Measurements from ENCODE around the gene MPP4.

Gene MPP4

GRCh38 chr2:201698588-201699226 lies at the start of gene MPP4:
Gene MPP4 (minus strand): TSS chr2:201698644. CDS start chr2:201693954, 4,690 bp downstream.
- DNase-seq (ENCODE audit: low read depth): peak; percentile 85

GRCh38 chr2:201746551-201746950 lies 48.1 kb upstream of the MPP4 start:
- DNase-seq (ENCODE audit: low read depth): no peak

GRCh38 chr2:201735486-201735885 lies 37.0 kb upstream of the MPP4 start:
- DNase-seq (ENCODE audit: low read depth): no peak

- DNase-seq (ENCODE audit: low read depth): no peak
Measured at GRCh38 chr2:201734111-201734510, 35.7 kb upstream of the MPP4 start.

- no peak for DNase-seq (ENCODE audit: low read depth)
Measured at GRCh38 chr2:201733544-201733943, 35.1 kb upstream of the MPP4 start.

- no peak for DNase-seq (ENCODE audit: low read depth)
Measured at GRCh38 chr2:201730651-201731285, 32.3 kb upstream of the MPP4 start.

GRCh38 chr2:201715459-201715858 lies 17.0 kb upstream of the MPP4 start:
- no peak for DNase-seq (ENCODE audit: low read depth)

GRCh38 chr2:201712726-201713125 lies 14.3 kb upstream of the MPP4 start:
- DNase-seq (ENCODE audit: low read depth): no peak

GRCh38 chr2:201709747-201710146 lies 11.3 kb upstream of the MPP4 start:
- no peak for DNase-seq (ENCODE audit: low read depth)

- DNase-seq (ENCODE audit: low read depth): no peak
Measured at GRCh38 chr2:201709049-201709448, 10.6 kb upstream of the MPP4 start.

GRCh38 chr2:201707753-201708152 lies 9.3 kb upstream of the MPP4 start:
- peak; percentile 72 for DNase-seq (ENCODE audit: low read depth)

- no peak for DNase-seq (ENCODE audit: low read depth)
Measured at GRCh38 chr2:201707142-201707541, 8.7 kb upstream of the MPP4 start.

GRCh38 chr2:201704536-201704935 lies 6.1 kb upstream of the MPP4 start:
- peak; percentile 35 for DNase-seq (ENCODE audit: low read depth)

GRCh38 chr2:201701646-201702045 lies 3.2 kb upstream of the MPP4 start:
- no peak for DNase-seq (ENCODE audit: low read depth)

- peak; percentile 15 for DNase-seq (ENCODE audit: low read depth)
Measured at GRCh38 chr2:201699416-201699815, 972 bp upstream of the MPP4 start.

GRCh38 chr2:201697899-201698298 lies 545 bp downstream of the MPP4 start:
- peak; percentile 93 for DNase-seq (ENCODE audit: low read depth)

GRCh38 chr2:201696151-201696659 lies 2.2 kb downstream of the MPP4 start:
- peak; percentile 94 for DNase-seq (ENCODE audit: low read depth)

- DNase-seq (ENCODE audit: low read depth): no peak
Measured at GRCh38 chr2:201685156-201685555, 13.3 kb downstream of the MPP4 start.

- DNase-seq (ENCODE audit: low read depth): peak; percentile 11
Measured at GRCh38 chr2:201680743-201681142, 17.7 kb downstream of the MPP4 start.

GRCh38 chr2:201678401-201678800 lies 20.0 kb downstream of the MPP4 start:
- DNase-seq (ENCODE audit: low read depth): no peak

GRCh38 chr2:201675454-201675853 lies 23.0 kb downstream of the MPP4 start:
- no peak for DNase-seq (ENCODE audit: low read depth)

- no peak for DNase-seq (ENCODE audit: low read depth)
Measured at GRCh38 chr2:201674794-201675193, 23.6 kb downstream of the MPP4 start.

- DNase-seq (ENCODE audit: low read depth): no peak
Measured at GRCh38 chr2:201674298-201674697, 24.1 kb downstream of the MPP4 start.

- DNase-seq (ENCODE audit: low read depth): peak; percentile 22
Measured at GRCh38 chr2:201673546-201673945, 24.9 kb downstream of the MPP4 start.

Measured in EH (cell line).